GM12874 (cell line): ENCODE measurements around the gene ADGRB2.

Experiments
- CTCF ChIP-seq: IDR thresholded peaks from 2 replicates; pipeline ENCODE4 v1.5.1; 2011; ENCODE audit warnings: low read depth, mild to moderate bottlenecking, control low read depth, low read length, moderate library complexity; ENCODE audit not compliant: insufficient read depth

Gene ADGRB2

GRCh38 chr1:31696242-31696641 is 67.9 kb downstream of the ADGRB2 start:
- TF ChIP-seq CTCF: no peak

DNA sequence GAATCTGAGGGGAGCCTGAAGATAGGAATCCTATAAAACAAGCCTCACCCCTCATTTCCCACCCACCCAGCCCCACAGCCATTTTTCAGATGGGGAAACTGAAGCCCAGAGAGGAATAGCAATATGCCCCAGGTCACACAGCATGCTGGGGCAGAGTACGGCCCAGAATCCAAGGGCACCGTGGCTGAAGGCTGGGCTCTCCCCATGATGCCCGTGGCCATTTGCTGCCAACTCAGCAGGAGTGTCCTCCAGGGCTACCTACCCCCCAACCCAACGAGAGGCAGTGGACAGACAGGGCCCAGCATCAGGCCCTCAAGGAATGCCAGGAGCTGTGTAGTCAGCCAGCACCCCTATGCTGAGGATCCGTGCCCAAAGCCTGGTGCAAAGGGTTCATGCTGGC is 68.8 kb downstream of the ADGRB2 start:
- TF ChIP-seq CTCF: no peak

GRCh38 chr1:31694964-31695313 is 69.2 kb downstream of the ADGRB2 start:
- no peak for TF ChIP-seq CTCF

DNA sequence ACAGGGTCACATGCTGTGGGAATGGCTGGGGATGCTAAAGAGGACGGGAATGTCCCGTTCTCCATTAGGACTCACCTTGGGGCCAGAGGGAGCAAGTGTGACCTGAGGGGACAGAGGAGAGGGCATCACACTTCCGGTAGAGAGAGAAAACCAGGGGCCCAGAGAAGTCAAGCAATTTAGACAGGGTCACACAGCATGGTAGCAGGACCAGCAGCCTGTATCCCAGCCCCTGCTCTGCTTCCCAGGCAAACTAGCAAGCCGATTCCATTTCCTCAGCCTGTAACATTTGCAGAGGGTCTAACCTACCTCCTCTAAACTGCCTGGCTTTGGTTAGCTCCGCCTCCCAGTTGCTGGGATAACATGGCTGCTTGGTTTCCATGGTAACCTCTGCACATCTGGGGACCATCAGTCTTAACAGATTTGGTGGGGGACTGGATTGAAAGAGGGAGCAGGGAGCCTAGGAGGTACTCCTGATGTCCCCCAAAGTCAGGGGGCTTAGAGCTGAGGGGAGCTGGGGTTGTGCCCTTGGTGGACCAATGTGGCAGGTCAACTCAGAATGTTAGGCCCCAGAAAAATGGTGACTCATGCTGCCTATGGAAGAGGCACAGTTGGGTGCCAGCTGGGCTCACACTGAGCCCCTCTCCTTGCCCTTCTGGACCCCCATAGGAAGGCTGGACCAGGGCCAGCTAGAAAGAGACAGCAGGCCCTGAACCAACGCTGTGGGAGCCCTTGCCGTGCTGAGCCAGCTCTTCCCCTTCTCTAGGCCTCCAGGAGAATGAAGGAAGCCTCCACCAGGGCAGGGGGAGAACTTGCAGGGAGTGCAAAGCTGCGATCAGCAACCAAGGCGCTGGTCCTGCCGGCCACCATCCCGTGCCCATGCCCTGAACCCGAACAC is 69.8 kb downstream of the ADGRB2 start:
- no peak for TF ChIP-seq CTCF

- TF ChIP-seq CTCF: no peak
Observed at GRCh38 chr1:31693231-31693630, 70.9 kb downstream of the ADGRB2 start.

- TF ChIP-seq CTCF: no peak
Observed at GRCh38 chr1:31691951-31692350, 72.2 kb downstream of the ADGRB2 start.

DNA sequence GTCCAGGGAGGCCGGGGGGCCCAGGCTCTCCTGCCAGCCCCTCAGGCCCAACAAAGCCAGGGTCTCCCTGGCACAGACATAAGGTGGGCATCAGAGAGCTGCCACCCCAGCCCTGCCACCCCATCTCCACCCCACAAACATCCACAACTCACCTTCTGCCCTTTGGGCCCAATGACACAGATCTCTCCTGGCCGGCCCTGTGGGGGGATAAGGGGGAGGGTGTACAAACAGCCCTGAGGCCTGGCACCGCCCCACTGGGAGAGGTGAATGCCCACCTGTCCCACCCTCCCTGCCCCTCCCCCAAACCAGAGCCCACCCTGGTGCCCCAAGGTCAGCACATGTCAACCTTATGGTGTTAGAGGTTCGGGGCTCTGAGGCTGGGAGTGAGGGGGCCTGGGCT is 72.7 kb downstream of the ADGRB2 start:
- no peak for TF ChIP-seq CTCF
